ENCODE measurements around the gene CFAP299. TPM values are rescaled to one million over a fixed set of nuclear protein-coding genes. Genes with fewer than 3 reads are reported as not detected.

CFAP299 gene
- total and polyA plus RNA-seq, 4 experiments from 2014 or later: not detected

DNA sequence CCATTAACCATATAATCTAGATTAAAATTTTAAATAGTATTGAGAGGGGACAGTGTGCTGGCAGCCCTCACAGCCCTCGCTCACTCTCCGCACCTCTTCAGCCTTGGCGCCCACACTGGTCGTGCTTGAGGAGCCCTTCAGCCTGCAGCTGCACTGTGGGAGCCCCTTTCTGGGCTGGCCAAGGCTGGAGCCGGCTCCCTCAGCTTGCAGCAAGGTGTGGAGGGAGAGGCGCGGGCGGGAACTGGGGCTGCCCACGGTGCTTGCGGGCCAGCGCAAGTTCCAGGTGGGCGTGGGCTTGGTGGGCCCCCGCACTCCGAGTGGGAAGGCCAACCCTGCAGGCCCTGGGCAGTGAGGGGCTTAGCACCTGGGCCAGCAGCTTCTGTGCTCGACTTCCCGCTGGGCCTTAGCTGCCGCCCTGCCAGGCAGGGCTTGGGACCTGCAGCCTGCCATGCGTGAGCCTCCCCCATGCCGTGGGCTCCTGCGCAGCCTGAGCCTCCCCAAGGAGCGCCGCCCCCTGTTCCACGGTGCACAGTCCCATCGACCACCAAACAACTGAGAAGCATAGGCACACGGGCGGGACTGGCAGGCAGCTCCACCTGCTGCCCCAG is 32.8 kb upstream of the CFAP299 start:
- no peak overlapping the region for H3K4me3 Mint-ChIP-seq
- ChIA-PET CTCF (ENCODE audit: partially characterized antibody) (no interaction called here), POLR2A (ENCODE audit: partially characterized antibody) (no interaction called here)
- Histone ChIP-seq H3K27ac (ENCODE audit: low read depth, low read length) (no peak overlapping the region), H3K4me3 (ENCODE audit: low read length in 2 of 2) (no peak overlapping the region), H3K4me1 (ENCODE audit: insufficient read depth, low read length) (no peaks in the 10 kb centered on the region), H3K9me3 (ENCODE audit: control insufficient read depth in 1 of 2, low read length in 2 of 2) (no peaks in the 10 kb centered on the region), H3K36me3 (ENCODE audit: insufficient read depth, low read length) (no peaks in the 10 kb centered on the region), H3K27me3 (ENCODE audit: insufficient read depth, low read length) (no peaks in the 10 kb centered on the region)
- intact Hi-C loops (cut with micrococcal nuclease): no loop called here
- no peak overlapping the region for H3K27ac Mint-ChIP-seq
- H3K4me1 Mint-ChIP-seq: no peaks in the 10 kb centered on the region
- peaks cover 13 to 19% of the 10 kb centered on the region in 2 donors for H3K27me3 Mint-ChIP-seq
- DNase-seq: no peak
- H3K9me3 Mint-ChIP-seq: peaks cover 0 to 4% (median under 1%) of the 10 kb centered on the region in 8 donors
- H3K36me3 Mint-ChIP-seq: no peaks in the 10 kb centered on the region

GRCh38 chr4:80305466-80305865 is 30.1 kb upstream of the CFAP299 start:
- Histone ChIP-seq H3K27me3 (ENCODE audit: insufficient read depth, low read length) (no peaks in the 10 kb centered on the region), H3K36me3 (ENCODE audit: insufficient read depth, low read length) (no peaks in the 10 kb centered on the region), H3K4me3 (ENCODE audit: low read length in 2 of 2) (no peak overlapping the region), H3K4me1 (ENCODE audit: insufficient read depth, low read length) (no peaks in the 10 kb centered on the region), H3K9me3 (ENCODE audit: control insufficient read depth in 1 of 2, low read length in 2 of 2) (no peaks in the 10 kb centered on the region), H3K27ac (ENCODE audit: low read depth, low read length) (no peak overlapping the region)
- no peaks in the 10 kb centered on the region for H3K4me1 Mint-ChIP-seq
- POLR2A ChIA-PET (ENCODE audit: partially characterized antibody): no interaction called here
- no peaks in the 10 kb centered on the region for H3K36me3 Mint-ChIP-seq
- no peak overlapping the region for H3K27ac Mint-ChIP-seq
- peaks cover 14 to 18% of the 10 kb centered on the region in 2 donors for H3K27me3 Mint-ChIP-seq
- CTCF ChIA-PET (ENCODE audit: partially characterized antibody): no interaction called here
- intact Hi-C loops (cut with micrococcal nuclease): no loop called here
- H3K4me3 Mint-ChIP-seq: no peak overlapping the region
- no peak for DNase-seq
- peaks cover 0 to 4% (median 0%) of the 10 kb centered on the region in 8 donors for H3K9me3 Mint-ChIP-seq

- H3K27me3 Mint-ChIP-seq: peaks cover 14 to 18% of the 10 kb centered on the region in 2 donors
- Histone ChIP-seq H3K4me1 (ENCODE audit: insufficient read depth, low read length) (no peaks in the 10 kb centered on the region), H3K9me3 (ENCODE audit: control insufficient read depth in 1 of 2, low read length in 2 of 2) (no peaks in the 10 kb centered on the region), H3K27ac (ENCODE audit: low read depth, low read length) (no peak overlapping the region), H3K36me3 (ENCODE audit: insufficient read depth, low read length) (no peaks in the 10 kb centered on the region), H3K4me3 (ENCODE audit: low read length in 2 of 2) (no peak overlapping the region), H3K27me3 (ENCODE audit: insufficient read depth, low read length) (no peaks in the 10 kb centered on the region)
- intact Hi-C loops (cut with micrococcal nuclease): no loop called here
- H3K27ac Mint-ChIP-seq: no peak overlapping the region
- H3K36me3 Mint-ChIP-seq: no peaks in the 10 kb centered on the region
- H3K9me3 Mint-ChIP-seq: peaks cover 0 to 4% (median 0%) of the 10 kb centered on the region in 8 donors
- no peak overlapping the region for H3K4me3 Mint-ChIP-seq
- ChIA-PET CTCF (ENCODE audit: partially characterized antibody) (no interaction called here), POLR2A (ENCODE audit: partially characterized antibody) (no interaction called here)
- no peak for DNase-seq
- no peaks in the 10 kb centered on the region for H3K4me1 Mint-ChIP-seq
Observed at GRCh38 chr4:80306260-80306659, 29.3 kb upstream of the CFAP299 start.

DNA sequence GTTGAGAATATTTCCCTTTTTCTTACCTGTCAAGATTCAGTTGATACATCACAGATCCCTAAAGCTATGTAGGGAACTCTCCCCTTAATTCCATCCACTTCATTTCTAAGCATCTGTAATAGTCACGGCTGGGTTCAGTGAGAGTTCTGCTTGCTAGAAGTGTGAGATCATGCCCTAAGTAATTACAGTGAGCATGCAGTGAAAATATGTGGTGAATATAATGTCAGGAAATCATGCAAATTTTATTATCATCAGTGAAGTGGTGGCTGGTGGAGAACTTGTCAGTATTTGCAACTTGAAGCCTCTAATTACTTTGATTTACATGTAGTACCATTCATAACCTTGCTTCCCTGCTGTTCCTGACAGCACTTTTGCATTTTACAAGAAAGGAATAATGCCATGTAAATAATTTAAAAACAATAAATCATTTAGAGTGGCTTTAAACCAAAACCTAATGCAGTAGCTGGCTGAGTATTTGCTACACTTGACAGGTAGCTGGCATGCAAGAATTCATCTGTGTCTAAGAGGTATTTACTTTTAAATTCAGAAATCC is 28.3 kb upstream of the CFAP299 start:
- Mint-ChIP-seq H3K27me3 (peaks cover 13 to 18% of the 10 kb centered on the region in 2 donors), H3K9me3 (peaks cover 0 to 3% (median 0%) of the 10 kb centered on the region in 8 donors), H3K36me3 (no peaks in the 10 kb centered on the region), H3K27ac (no peak overlapping the region), H3K4me3 (no peak overlapping the region), H3K4me1 (no peaks in the 10 kb centered on the region)
- no peaks in the 10 kb centered on the region for H3K36me3 ChIP-seq (ENCODE audit: insufficient read depth, low read length)
- H3K4me3 ChIP-seq (ENCODE audit: low read length in 2 of 2): no peak overlapping the region
- intact Hi-C loops (cut with micrococcal nuclease): no loop called here
- ChIA-PET POLR2A (ENCODE audit: partially characterized antibody) (no interaction called here), CTCF (ENCODE audit: partially characterized antibody) (no interaction called here)
- H3K4me1 ChIP-seq (ENCODE audit: insufficient read depth, low read length): no peaks in the 10 kb centered on the region
- H3K27me3 ChIP-seq (ENCODE audit: insufficient read depth, low read length): no peaks in the 10 kb centered on the region
- no peaks in the 10 kb centered on the region for H3K9me3 ChIP-seq (ENCODE audit: control insufficient read depth in 1 of 2, low read length in 2 of 2)
- DNase-seq: no peak
- no peak overlapping the region for H3K27ac ChIP-seq (ENCODE audit: low read depth, low read length)

DNA sequence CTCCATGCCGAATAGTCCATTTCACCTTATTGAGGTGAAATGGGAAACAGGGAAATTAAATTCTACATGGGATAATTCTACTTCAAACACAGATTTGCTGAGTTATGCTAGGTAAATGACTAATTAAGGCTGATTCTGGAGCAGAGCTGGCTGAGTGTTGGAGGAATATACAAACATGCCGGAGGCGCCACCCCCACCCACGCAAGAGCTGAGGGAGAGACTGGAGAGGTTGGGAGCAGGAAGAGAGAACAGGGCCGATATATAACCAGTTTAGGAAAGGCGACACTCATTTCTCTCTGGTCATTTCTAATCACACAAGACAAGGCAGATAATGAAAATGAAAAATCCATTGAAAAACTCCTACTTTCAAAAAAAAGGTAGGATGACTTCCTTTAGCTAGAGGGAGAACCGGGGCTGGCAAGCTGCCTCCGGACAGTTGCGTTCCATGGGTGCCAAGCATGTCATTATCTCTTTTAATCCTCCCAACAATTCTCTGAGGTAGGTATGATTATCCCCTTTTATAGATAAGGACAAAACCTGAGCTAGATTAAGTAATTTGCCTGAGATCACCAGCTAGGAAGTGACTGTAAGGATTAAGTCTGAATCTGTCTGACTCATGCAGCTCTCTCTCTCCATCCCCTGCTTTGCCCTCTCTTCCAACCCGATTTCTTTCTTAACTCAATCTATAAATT is 27.6 kb upstream of the CFAP299 start:
- H3K36me3 Mint-ChIP-seq: no peaks in the 10 kb centered on the region
- Histone ChIP-seq H3K4me3 (ENCODE audit: low read length in 2 of 2) (no peak overlapping the region), H3K4me1 (ENCODE audit: insufficient read depth, low read length) (no peaks in the 10 kb centered on the region), H3K36me3 (ENCODE audit: insufficient read depth, low read length) (no peaks in the 10 kb centered on the region), H3K27me3 (ENCODE audit: insufficient read depth, low read length) (no peaks in the 10 kb centered on the region), H3K9me3 (ENCODE audit: control insufficient read depth in 1 of 2, low read length in 2 of 2) (no peaks in the 10 kb centered on the region), H3K27ac (ENCODE audit: low read depth, low read length) (no peak overlapping the region)
- peaks cover 13 to 18% of the 10 kb centered on the region in 2 donors for H3K27me3 Mint-ChIP-seq
- intact Hi-C loops (cut with micrococcal nuclease): no loop called here
- DNase-seq: no peak
- POLR2A ChIA-PET (ENCODE audit: partially characterized antibody): no interaction called here
- no peak overlapping the region for H3K27ac Mint-ChIP-seq
- H3K4me1 Mint-ChIP-seq: no peaks in the 10 kb centered on the region
- H3K4me3 Mint-ChIP-seq: no peak overlapping the region
- peaks cover 0 to 3% (median 0%) of the 10 kb centered on the region in 8 donors for H3K9me3 Mint-ChIP-seq
- CTCF ChIA-PET (ENCODE audit: partially characterized antibody): no interaction called here

GRCh38 chr4:80308466-80308822 is 27.1 kb upstream of the CFAP299 start:
- no peak overlapping the region for H3K4me3 ChIP-seq (ENCODE audit: low read length in 2 of 2)
- intact Hi-C loops (cut with micrococcal nuclease): no loop called here
- Mint-ChIP-seq H3K27ac (no peak overlapping the region), H3K4me1 (no peaks in the 10 kb centered on the region), H3K4me3 (no peak overlapping the region), H3K9me3 (peaks cover 0 to 2% (median 0%) of the 10 kb centered on the region in 8 donors), H3K27me3 (peaks cover 13 to 18% of the 10 kb centered on the region in 2 donors), H3K36me3 (no peaks in the 10 kb centered on the region)
- H3K9me3 ChIP-seq (ENCODE audit: control insufficient read depth in 1 of 2, low read length in 2 of 2): no peaks in the 10 kb centered on the region
- no peak overlapping the region for H3K27ac ChIP-seq (ENCODE audit: low read depth, low read length)
- no peaks in the 10 kb centered on the region for H3K27me3 ChIP-seq (ENCODE audit: insufficient read depth, low read length)
- POLR2A ChIA-PET (ENCODE audit: partially characterized antibody): no interaction called here
- H3K4me1 ChIP-seq (ENCODE audit: insufficient read depth, low read length): no peaks in the 10 kb centered on the region
- CTCF ChIA-PET (ENCODE audit: partially characterized antibody): no interaction called here
- no peak for DNase-seq
- H3K36me3 ChIP-seq (ENCODE audit: insufficient read depth, low read length): no peaks in the 10 kb centered on the region

DNA sequence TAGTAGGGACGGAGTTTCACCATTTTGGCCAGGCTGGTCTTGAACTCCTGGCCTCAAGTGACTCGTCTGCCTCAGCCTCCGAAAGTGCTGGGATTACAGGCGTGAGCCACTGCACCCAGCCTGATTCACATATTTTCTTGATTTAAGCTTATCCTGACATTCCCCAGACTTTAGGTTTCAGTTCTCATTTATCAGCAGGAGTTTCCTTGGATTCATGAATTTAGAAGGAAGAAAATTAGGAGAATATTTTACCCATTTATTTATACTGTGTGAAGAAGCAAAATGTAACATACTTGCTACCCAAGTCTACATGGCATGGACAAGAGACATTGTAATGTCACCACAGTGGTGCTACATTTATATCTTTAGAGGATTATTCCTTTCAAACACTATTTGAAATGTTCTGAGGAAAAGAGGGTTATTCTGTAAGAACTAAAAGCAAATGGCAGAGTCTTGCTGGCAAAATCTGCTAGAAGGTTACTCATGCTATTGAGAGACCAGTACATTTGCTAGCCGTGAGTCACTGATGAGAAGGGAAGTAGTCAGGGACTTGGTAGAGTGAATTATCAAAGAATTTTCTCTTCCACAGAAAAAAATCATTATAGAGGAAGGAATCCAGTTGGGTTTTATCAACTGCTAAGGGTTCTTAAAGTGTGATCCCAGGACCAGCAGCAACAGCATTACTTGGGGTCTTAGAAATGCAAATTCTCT is 26.1 kb upstream of the CFAP299 start:
- H3K4me3 Mint-ChIP-seq: no peak overlapping the region
- Histone ChIP-seq H3K4me1 (ENCODE audit: insufficient read depth, low read length) (no peaks in the 10 kb centered on the region), H3K4me3 (ENCODE audit: low read length in 2 of 2) (no peak overlapping the region), H3K36me3 (ENCODE audit: insufficient read depth, low read length) (no peaks in the 10 kb centered on the region), H3K27ac (ENCODE audit: low read depth, low read length) (no peak overlapping the region), H3K9me3 (ENCODE audit: control insufficient read depth in 1 of 2, low read length in 2 of 2) (no peaks in the 10 kb centered on the region), H3K27me3 (ENCODE audit: insufficient read depth, low read length) (no peaks in the 10 kb centered on the region)
- H3K27me3 Mint-ChIP-seq: peaks cover 13 to 18% of the 10 kb centered on the region in 2 donors
- DNase-seq: no peak
- no peaks in the 10 kb centered on the region for H3K4me1 Mint-ChIP-seq
- POLR2A ChIA-PET (ENCODE audit: partially characterized antibody): no interaction called here
- no peaks in the 10 kb centered on the region for H3K36me3 Mint-ChIP-seq
- intact Hi-C loops (cut with micrococcal nuclease): no loop called here
- no peak overlapping the region for H3K27ac Mint-ChIP-seq
- H3K9me3 Mint-ChIP-seq: no peaks in the 10 kb centered on the region
- CTCF ChIA-PET (ENCODE audit: partially characterized antibody): no interaction called here

All from CD4-positive, alpha-beta memory T cell (primary cell).